ENCODE results near the gene NPR2. TPM values are rescaled to one million over a fixed set of nuclear protein-coding genes. Genes with fewer than 3 reads are reported as not detected.

NPR2 gene
- total RNA-seq, 1 experiment from 2014 or later, result 10.1 TPM

- CTCF ChIA-PET, result no interaction called here
- DNase-seq (ENCODE audit: low spot score) (no peak), ATAC-seq (no peak)
- no peaks in the 10 kb centered on the region for H3K27me3 Mint-ChIP-seq (ENCODE audit: low read depth)
- POLR2A ChIA-PET, result no interaction called here
- peaks cover 37% of the 10 kb centered on the region for H3K4me1 Mint-ChIP-seq
- H3K4me3 Mint-ChIP-seq, result no peak overlapping the region
- H3K9me3 Mint-ChIP-seq, result no peaks in the 10 kb centered on the region
- TF ChIP-seq TCF7 (CRISPR knock-in tag; IDR thresholded peaks at IDR 0.05; ENCODE audit: low read depth), result no peak
- no peak for TF ChIP-seq FOXK1 (CRISPR knock-in tag; IDR thresholded peaks at IDR 0.05)
- TF ChIP-seq ATF1 (CRISPR knock-in tag; IDR thresholded peaks at IDR 0.05), result no peak
- no peak for TF ChIP-seq MLX (CRISPR knock-in tag; IDR thresholded peaks at IDR 0.05)
- TF ChIP-seq SP1 (CRISPR knock-in tag; conservative IDR thresholded peaks at IDR 0.05), result no peak
- TF ChIP-seq KAT7 (CRISPR knock-in tag; IDR thresholded peaks at IDR 0.05; ENCODE audit: borderline replicate concordance), result no peak
- TF ChIP-seq, protein P1, sequence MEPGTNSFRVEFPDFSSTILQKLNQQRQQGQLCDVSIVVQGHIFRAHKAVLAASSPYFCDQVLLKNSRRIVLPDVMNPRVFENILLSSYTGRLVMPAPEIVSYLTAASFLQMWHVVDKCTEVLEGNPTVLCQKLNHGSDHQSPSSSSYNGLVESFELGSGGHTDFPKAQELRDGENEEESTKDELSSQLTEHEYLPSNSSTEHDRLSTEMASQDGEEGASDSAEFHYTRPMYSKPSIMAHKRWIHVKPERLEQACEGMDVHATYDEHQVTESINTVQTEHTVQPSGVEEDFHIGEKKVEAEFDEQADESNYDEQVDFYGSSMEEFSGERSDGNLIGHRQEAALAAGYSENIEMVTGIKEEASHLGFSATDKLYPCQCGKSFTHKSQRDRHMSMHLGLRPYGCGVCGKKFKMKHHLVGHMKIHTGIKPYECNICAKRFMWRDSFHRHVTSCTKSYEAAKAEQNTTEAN (CRISPR knock-in tag; IDR thresholded peaks at IDR 0.05), result no peak
- TF ChIP-seq ZNF232 (CRISPR knock-in tag; IDR thresholded peaks at IDR 0.05), result no peak
- no peak for TF ChIP-seq MYBL2 (CRISPR knock-in tag; IDR thresholded peaks at IDR 0.05)
- no peak for TF ChIP-seq GTF2I (CRISPR knock-in tag; conservative IDR thresholded peaks at IDR 0.05)
- no peak for TF ChIP-seq MXD4 (CRISPR knock-in tag; IDR thresholded peaks at IDR 0.05; ENCODE audit: borderline replicate concordance)
- TF ChIP-seq, protein P2, sequence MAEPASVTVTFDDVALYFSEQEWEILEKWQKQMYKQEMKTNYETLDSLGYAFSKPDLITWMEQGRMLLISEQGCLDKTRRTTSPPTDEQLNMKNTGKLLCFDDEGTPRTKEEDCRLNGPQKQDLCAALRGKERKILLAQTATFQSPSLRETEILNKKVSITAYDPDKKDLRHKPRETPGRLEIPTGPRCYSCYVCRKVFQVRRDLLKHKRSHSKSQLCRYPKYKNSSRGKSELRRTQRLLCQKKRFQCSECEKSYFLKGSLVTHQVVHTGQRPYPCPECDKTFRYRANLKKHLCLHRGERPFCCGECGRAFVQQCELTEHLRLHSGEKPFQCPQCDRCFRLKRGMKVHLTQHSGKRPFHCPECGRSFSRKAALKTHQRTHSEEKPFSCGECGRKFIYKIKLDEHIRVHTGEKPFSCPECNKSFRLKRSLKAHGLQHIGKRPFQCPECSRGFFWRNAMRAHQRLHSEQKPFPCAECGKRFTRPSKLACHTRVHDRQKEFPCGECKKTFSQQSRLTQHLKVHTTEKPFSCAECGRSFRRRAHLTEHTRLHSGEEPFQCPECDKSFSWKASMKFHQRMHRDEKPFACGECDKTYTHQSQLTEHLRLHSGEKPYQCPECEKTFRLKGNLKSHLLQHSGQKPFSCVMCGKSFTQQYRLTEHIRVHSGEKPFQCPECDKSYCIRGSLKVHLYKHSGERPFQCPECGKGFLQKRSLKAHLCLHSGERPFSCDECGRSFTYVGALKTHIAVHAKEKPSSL (CRISPR knock-in tag; conservative IDR thresholded peaks at IDR 0.05), result no peak
- no peak for TF ChIP-seq ZNF671 (CRISPR knock-in tag; IDR thresholded peaks at IDR 0.05)
- no peak for TF ChIP-seq FOXP1 (CRISPR knock-in tag; IDR thresholded peaks at IDR 0.05; ENCODE audit: borderline replicate concordance)
- TF ChIP-seq PRRX2 (CRISPR knock-in tag; IDR thresholded peaks at IDR 0.05), result no peak
- no peak for TF ChIP-seq ZBTB21 (CRISPR knock-in tag; IDR thresholded peaks at IDR 0.05; ENCODE audit: borderline replicate concordance)
- TF ChIP-seq, protein P3, sequence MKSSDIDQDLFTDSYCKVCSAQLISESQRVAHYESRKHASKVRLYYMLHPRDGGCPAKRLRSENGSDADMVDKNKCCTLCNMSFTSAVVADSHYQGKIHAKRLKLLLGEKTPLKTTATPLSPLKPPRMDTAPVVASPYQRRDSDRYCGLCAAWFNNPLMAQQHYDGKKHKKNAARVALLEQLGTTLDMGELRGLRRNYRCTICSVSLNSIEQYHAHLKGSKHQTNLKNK (CRISPR knock-in tag; IDR thresholded peaks at IDR 0.05), result no peak
- peaks cover 3% of the 10 kb centered on the region for H3K36me3 Mint-ChIP-seq
- no peak overlapping the region for H3K27ac Mint-ChIP-seq
Measured at GRCh38 chr9:35759795-35760194, 31.6 kb upstream of the NPR2 start.

GRCh38 chr9:35760651-35761050 is 30.7 kb upstream of the NPR2 start:
- ATAC-seq, result no peak
- CTCF ChIA-PET, result interaction anchor here (1.1 kb wide), 1 partner anchor 122 kb away, joined by 3 read pairs; no protein-coding TSS in a partner anchor
- Mint-ChIP-seq H3K4me3 (no peak overlapping the region), H3K27me3 (ENCODE audit: low read depth) (no peaks in the 10 kb centered on the region), H3K27ac (peak overlapping the region; percentile 60; the same call in 1 of the 2 replicates), H3K36me3 (peaks cover 3% of the 10 kb centered on the region; the same call in 1 of the 2 replicates), H3K9me3 (no peaks in the 10 kb centered on the region), H3K4me1 (peaks cover 37% of the 10 kb centered on the region)
- DNase-seq (ENCODE audit: low spot score), result no peak
- POLR2A ChIA-PET, result no interaction called here
- TF ChIP-seq FOXK1 (CRISPR knock-in tag; IDR thresholded peaks at IDR 0.05), result no peak
- TF ChIP-seq ERG (CRISPR knock-in tag; IDR thresholded peaks at IDR 0.05), result no peak
- TF ChIP-seq GRHL2 (CRISPR knock-in tag; IDR thresholded peaks at IDR 0.05; ENCODE audit: insufficient replicate concordance, severe bottlenecking), result no peak
- TF ChIP-seq TP53 (CRISPR knock-in tag; IDR thresholded peaks at IDR 0.05), result no peak
- no peak for TF ChIP-seq ZNF281 (CRISPR knock-in tag; IDR thresholded peaks at IDR 0.05)
- TF ChIP-seq RORB (CRISPR knock-in tag; IDR thresholded peaks at IDR 0.05), result no peak
- no peak for TF ChIP-seq ATF6 (CRISPR knock-in tag; IDR thresholded peaks at IDR 0.05)
- TF ChIP-seq E2F5 (CRISPR knock-in tag; IDR thresholded peaks at IDR 0.05), result no peak

Measured in WTC11 (cell line).